Measurements from ENCODE around the gene ATOH7. TPM values are rescaled to one million over a fixed set of nuclear protein-coding genes. Genes with fewer than 3 reads are reported as not detected.

The ATOH7 gene
- total and polyA plus RNA-seq, 3 experiments from 2014 or later: not detected

DNA sequence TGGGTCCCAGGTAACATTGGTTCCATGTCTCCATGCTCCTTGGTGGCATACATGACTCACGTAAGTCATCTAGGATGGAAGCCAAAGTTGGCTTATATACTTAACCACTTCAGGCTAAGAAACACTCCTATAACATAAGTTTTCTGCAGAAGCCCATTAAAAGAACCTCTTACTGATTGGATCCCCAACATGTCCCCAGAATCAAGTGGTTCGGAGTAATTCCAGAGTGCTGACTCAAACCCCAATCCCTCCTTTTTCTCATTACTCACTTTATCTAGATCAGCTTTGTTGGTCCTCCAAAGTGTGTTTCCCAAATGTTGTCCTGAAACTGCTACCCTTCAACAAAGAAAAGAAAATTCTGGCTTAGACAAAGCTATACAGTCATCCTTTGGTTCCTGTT, 10.1 kb upstream of the ATOH7 start:
- H3K27ac Mint-ChIP-seq: no peak overlapping the region
- no peak for DNase-seq
- no peaks in the 10 kb centered on the region for H3K9me3 Mint-ChIP-seq
- peaks cover 4 to 7% of the 10 kb centered on the region in 2 donors for H3K27me3 Mint-ChIP-seq
- CTCF ChIA-PET: interaction anchor here (1.3 kb wide), 1 partner anchor 11 kb away, joined by 4 read pairs; no protein-coding TSS in a partner anchor
- Histone ChIP-seq H3K4me3 (ENCODE audit: low read length) (no peak overlapping the region), H3K9me3 (ENCODE audit: low read length) (no peaks in the 10 kb centered on the region), H3K27me3 (ENCODE audit: insufficient read depth, low read length, poor library complexity, severe bottlenecking) (no peaks in the 10 kb centered on the region), H3K4me1 (ENCODE audit: insufficient read depth, low read length) (no peaks in the 10 kb centered on the region), H3K36me3 (ENCODE audit: insufficient read depth, low read length) (no peaks in the 10 kb centered on the region), H3K27ac (ENCODE audit: low read depth, low read length) (no peak overlapping the region)
- no peaks in the 10 kb centered on the region for H3K36me3 Mint-ChIP-seq
- POLR2A ChIA-PET: no interaction called here
- no peaks in the 10 kb centered on the region for H3K4me1 Mint-ChIP-seq
- H3K4me3 Mint-ChIP-seq: no peak overlapping the region

DNA sequence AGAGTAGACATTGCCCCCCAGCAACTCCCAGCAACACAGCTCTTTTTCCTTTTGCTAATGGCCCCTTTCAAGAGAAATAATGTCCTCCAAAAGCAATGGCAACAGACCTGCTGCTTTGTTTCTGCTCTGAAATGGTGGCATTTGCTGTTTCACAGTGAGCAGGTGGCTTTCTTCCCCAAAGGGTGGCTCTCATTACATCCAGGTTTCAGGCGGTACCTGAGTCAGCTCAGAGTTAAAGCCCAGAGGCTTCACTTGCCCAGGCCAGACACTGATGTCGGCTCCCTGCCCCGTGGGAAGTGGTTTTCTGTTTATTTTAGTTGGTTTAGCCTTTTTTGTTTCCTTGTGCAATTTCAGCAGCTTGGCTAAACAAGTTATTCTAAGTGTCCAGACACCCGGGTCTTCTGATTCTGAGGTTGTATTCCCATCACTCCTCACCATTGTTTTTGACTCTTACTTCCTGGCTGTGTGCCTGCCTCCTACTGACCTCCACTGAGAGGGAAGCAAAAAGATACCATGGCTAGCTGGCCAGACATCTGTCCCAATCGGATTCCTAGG, 7.8 kb upstream of the ATOH7 start:
- H3K4me3 Mint-ChIP-seq: no peak overlapping the region
- ChIA-PET POLR2A (no interaction called here), CTCF (no interaction called here)
- no peaks in the 10 kb centered on the region for H3K36me3 ChIP-seq (ENCODE audit: insufficient read depth, low read length)
- H3K4me1 Mint-ChIP-seq: no peaks in the 10 kb centered on the region
- no peak overlapping the region for H3K27ac ChIP-seq (ENCODE audit: low read depth, low read length)
- no peaks in the 10 kb centered on the region for H3K36me3 Mint-ChIP-seq
- H3K4me3 ChIP-seq (ENCODE audit: low read length): no peak overlapping the region
- no peaks in the 10 kb centered on the region for H3K27me3 ChIP-seq (ENCODE audit: insufficient read depth, low read length, poor library complexity, severe bottlenecking)
- H3K4me1 ChIP-seq (ENCODE audit: insufficient read depth, low read length): no peaks in the 10 kb centered on the region
- no peak for DNase-seq
- no peaks in the 10 kb centered on the region for H3K9me3 ChIP-seq (ENCODE audit: low read length)
- H3K9me3 Mint-ChIP-seq: no peaks in the 10 kb centered on the region
- H3K27me3 Mint-ChIP-seq: peaks cover 7% of the 10 kb centered on the region in 2 donors
- no peak overlapping the region for H3K27ac Mint-ChIP-seq

DNA sequence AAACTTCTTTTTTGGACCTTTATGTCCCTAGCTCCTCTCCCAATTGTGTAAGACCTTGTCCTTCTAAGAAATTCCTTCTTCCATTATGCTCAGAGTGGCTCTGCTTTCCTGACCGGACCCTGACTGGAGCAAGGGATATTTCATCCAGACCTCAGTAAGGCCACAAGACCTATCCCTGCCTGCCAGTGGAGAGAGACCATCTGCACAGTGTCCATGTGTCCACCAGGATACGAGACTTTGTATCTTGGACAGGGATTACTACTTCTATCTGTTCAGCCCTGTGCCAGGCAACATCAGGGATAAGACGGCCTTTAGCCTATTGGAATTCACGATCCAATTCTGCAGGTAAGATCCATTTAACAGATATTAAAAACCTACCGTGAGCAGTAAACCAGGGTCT, 7.2 kb upstream of the ATOH7 start:
- ChIA-PET CTCF (no interaction called here), POLR2A (no interaction called here)
- Histone ChIP-seq H3K9me3 (ENCODE audit: low read length) (no peaks in the 10 kb centered on the region), H3K27me3 (ENCODE audit: insufficient read depth, low read length, poor library complexity, severe bottlenecking) (no peaks in the 10 kb centered on the region), H3K4me3 (ENCODE audit: low read length) (no peak overlapping the region), H3K36me3 (ENCODE audit: insufficient read depth, low read length) (no peaks in the 10 kb centered on the region), H3K27ac (ENCODE audit: low read depth, low read length) (no peak overlapping the region), H3K4me1 (ENCODE audit: insufficient read depth, low read length) (no peaks in the 10 kb centered on the region)
- no peak overlapping the region for H3K4me3 Mint-ChIP-seq
- H3K4me1 Mint-ChIP-seq: no peaks in the 10 kb centered on the region
- H3K9me3 Mint-ChIP-seq: no peaks in the 10 kb centered on the region
- peaks cover 7 to 8% of the 10 kb centered on the region in 2 donors for H3K27me3 Mint-ChIP-seq
- DNase-seq: no peak
- H3K36me3 Mint-ChIP-seq: no peaks in the 10 kb centered on the region
- no peak overlapping the region for H3K27ac Mint-ChIP-seq

DNA sequence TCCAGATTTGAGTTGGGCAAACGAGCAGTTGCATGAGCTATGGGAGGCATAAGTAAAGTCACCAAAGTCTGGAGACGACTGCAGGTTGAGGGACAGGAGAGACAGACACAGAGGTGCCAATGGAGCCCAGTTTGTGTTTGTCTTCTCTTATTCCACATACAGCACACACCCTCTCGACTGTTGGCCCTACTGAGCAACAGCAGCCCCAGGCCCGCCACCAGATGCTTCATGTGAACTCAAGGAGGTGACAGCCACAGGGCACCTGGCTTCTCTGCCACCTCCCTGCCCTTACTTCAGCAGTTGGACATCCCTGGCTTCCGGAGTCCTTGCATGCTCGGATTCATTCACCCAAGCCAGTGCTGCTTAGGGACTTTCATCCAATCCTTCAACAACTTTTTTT, 6.5 kb upstream of the ATOH7 start:
- no peak overlapping the region for H3K4me3 ChIP-seq (ENCODE audit: low read length)
- H3K27me3 ChIP-seq (ENCODE audit: insufficient read depth, low read length, poor library complexity, severe bottlenecking): no peaks in the 10 kb centered on the region
- no peak overlapping the region for H3K27ac ChIP-seq (ENCODE audit: low read depth, low read length)
- no peaks in the 10 kb centered on the region for H3K9me3 ChIP-seq (ENCODE audit: low read length)
- H3K4me1 Mint-ChIP-seq: no peaks in the 10 kb centered on the region
- H3K4me1 ChIP-seq (ENCODE audit: insufficient read depth, low read length): no peaks in the 10 kb centered on the region
- H3K36me3 Mint-ChIP-seq: no peaks in the 10 kb centered on the region
- peaks cover 11 to 12% of the 10 kb centered on the region in 2 donors for H3K27me3 Mint-ChIP-seq
- H3K9me3 Mint-ChIP-seq: no peaks in the 10 kb centered on the region
- no peak overlapping the region for H3K4me3 Mint-ChIP-seq
- H3K27ac Mint-ChIP-seq: no peak overlapping the region
- ChIA-PET POLR2A (no interaction called here), CTCF (interaction anchor here (1.0 kb wide), 1 partner anchor 63 kb away, joined by 3 read pairs; no protein-coding TSS in a partner anchor)
- DNase-seq: no peak
- no peaks in the 10 kb centered on the region for H3K36me3 ChIP-seq (ENCODE audit: insufficient read depth, low read length)

DNA sequence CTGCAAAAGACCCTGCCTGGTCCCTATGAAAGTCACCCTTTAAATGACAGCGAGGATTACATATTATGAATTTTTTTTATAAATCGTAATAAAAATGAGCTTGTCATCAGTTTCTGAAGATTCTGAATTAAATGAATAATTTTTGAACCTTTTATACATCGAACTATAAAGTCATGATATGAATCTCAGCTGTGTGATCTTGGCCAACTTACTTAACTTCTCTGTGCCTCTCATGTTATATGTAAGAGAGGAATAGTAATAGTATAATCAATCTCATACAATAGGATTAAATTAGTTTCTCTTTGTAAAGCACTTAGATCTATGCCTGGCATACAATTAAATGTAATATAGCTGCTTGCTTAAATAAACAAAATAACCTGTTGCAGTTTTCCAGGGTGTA, 5.3 kb upstream of the ATOH7 start:
- H3K27ac Mint-ChIP-seq: no peak overlapping the region

DNA sequence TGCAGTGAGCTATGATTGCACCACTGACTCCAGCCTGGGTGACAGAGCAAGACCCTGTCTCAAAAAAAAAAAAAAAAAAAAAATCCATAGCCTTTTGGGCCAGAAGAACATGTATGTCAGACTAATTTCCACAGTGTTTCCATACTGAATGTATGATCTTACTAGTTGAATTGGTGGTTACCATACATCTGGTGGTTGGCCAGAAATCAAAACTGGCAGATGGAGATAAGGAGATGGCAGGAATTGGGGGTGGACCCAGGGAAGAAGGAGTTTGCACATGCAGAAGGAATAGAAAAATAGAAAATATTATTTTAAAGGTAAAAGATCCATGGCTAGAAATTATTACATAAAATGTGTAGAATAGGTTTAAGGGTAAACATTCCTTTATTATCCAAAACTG, 3.7 kb upstream of the ATOH7 start:
- Histone ChIP-seq H3K27ac (ENCODE audit: low read depth, low read length) (no peak overlapping the region), H3K4me3 (ENCODE audit: low read length) (no peak overlapping the region), H3K36me3 (ENCODE audit: insufficient read depth, low read length) (no peaks in the 10 kb centered on the region), H3K9me3 (ENCODE audit: low read length) (no peaks in the 10 kb centered on the region), H3K4me1 (ENCODE audit: insufficient read depth, low read length) (no peaks in the 10 kb centered on the region), H3K27me3 (ENCODE audit: insufficient read depth, low read length, poor library complexity, severe bottlenecking) (peaks cover 15% of the 10 kb centered on the region)
- no peak overlapping the region for H3K27ac Mint-ChIP-seq
- ChIA-PET POLR2A (interaction anchor here (0.7 kb wide), 1 partner anchor 93 kb away, joined by 3 read pairs; no protein-coding TSS in a partner anchor), CTCF (no interaction called here)
- H3K9me3 Mint-ChIP-seq: no peaks in the 10 kb centered on the region
- peaks cover 18 to 29% of the 10 kb centered on the region in 2 donors for H3K27me3 Mint-ChIP-seq
- no peak overlapping the region for H3K4me3 Mint-ChIP-seq
- peaks cover 4 to 12% (median 4%) of the 10 kb centered on the region in 3 donors for H3K4me1 Mint-ChIP-seq
- no peak for DNase-seq
- H3K36me3 Mint-ChIP-seq: no peaks in the 10 kb centered on the region

More for the DNA sequence above, 5.3 kb upstream of the ATOH7 start:
- ChIA-PET POLR2A (no interaction called here), CTCF (no interaction called here)
- Histone ChIP-seq H3K4me1 (ENCODE audit: insufficient read depth, low read length) (no peaks in the 10 kb centered on the region), H3K9me3 (ENCODE audit: low read length) (no peaks in the 10 kb centered on the region), H3K4me3 (ENCODE audit: low read length) (no peak overlapping the region), H3K27me3 (ENCODE audit: insufficient read depth, low read length, poor library complexity, severe bottlenecking) (peaks cover 1% of the 10 kb centered on the region), H3K36me3 (ENCODE audit: insufficient read depth, low read length) (no peaks in the 10 kb centered on the region), H3K27ac (ENCODE audit: low read depth, low read length) (no peak overlapping the region)
- Mint-ChIP-seq H3K4me3 (no peak overlapping the region), H3K9me3 (no peaks in the 10 kb centered on the region), H3K4me1 (peaks cover 0 to 1% (median 0%) of the 10 kb centered on the region in 3 donors), H3K36me3 (no peaks in the 10 kb centered on the region), H3K27me3 (peaks cover 11 to 22% of the 10 kb centered on the region in 2 donors)
- DNase-seq: no peak

DNA sequence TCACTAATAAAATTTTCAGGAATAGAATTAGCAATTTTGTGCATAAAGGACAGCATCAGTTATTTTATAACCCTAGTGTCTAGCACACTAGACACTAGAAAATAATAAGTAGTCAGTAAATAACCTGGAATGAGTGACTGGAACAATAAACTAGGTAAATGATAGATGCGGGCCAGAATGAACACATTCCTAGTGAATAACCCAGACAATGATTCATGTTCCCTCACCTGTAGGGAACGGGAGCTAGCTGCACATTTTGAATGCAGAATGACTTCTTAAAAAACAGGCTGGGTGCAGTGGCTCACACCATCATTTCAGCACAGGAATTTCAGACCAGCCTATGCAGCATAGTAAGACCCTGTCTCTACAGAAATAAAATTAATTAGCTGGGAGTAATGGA, 3.2 kb upstream of the ATOH7 start:
- Mint-ChIP-seq H3K4me1 (peaks cover 5 to 13% (median 5%) of the 10 kb centered on the region in 3 donors), H3K27ac (no peak overlapping the region), H3K27me3 (peaks cover 22 to 33% of the 10 kb centered on the region in 2 donors), H3K36me3 (no peaks in the 10 kb centered on the region), H3K4me3 (no peak overlapping the region), H3K9me3 (no peaks in the 10 kb centered on the region)
- Histone ChIP-seq H3K27me3 (ENCODE audit: insufficient read depth, low read length, poor library complexity, severe bottlenecking) (peaks cover 15% of the 10 kb centered on the region), H3K9me3 (ENCODE audit: low read length) (no peaks in the 10 kb centered on the region), H3K4me3 (ENCODE audit: low read length) (no peak overlapping the region), H3K27ac (ENCODE audit: low read depth, low read length) (no peak overlapping the region), H3K4me1 (ENCODE audit: insufficient read depth, low read length) (no peaks in the 10 kb centered on the region), H3K36me3 (ENCODE audit: insufficient read depth, low read length) (no peaks in the 10 kb centered on the region)
- ChIA-PET CTCF (no interaction called here), POLR2A (interaction anchor here (0.7 kb wide), 1 partner anchor 94 kb away, joined by 3 read pairs; no protein-coding TSS in a partner anchor)
- no peak for DNase-seq

DNA sequence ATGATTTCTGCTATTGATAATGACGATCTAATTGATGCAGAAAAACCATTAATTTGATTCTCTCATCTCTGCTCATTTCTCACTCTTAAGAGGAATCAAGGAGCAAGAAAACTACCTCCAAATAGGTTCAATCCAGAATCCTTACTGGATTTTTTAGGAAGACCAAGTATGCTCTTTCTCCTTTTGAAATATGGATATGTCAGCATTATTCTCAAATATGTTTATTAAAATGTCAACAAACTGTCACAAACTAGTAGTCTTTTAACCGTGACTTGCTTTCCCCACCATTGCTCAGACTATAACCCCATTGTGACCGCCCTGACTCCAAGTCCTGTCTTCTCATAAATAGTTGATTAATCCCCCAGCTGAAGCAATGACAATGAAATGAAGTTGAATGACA, 1.1 kb upstream of the ATOH7 start:
- Histone ChIP-seq H3K27me3 (ENCODE audit: insufficient read depth, low read length, poor library complexity, severe bottlenecking) (peaks cover 21% of the 10 kb centered on the region), H3K4me1 (ENCODE audit: insufficient read depth, low read length) (no peaks in the 10 kb centered on the region), H3K36me3 (ENCODE audit: insufficient read depth, low read length) (no peaks in the 10 kb centered on the region), H3K9me3 (ENCODE audit: low read length) (no peaks in the 10 kb centered on the region), H3K4me3 (ENCODE audit: low read length) (no peak overlapping the region), H3K27ac (ENCODE audit: low read depth, low read length) (no peak overlapping the region)
- Mint-ChIP-seq H3K4me3 (no peak overlapping the region), H3K36me3 (no peaks in the 10 kb centered on the region), H3K27me3 (peaks cover 28 to 49% of the 10 kb centered on the region in 2 donors), H3K9me3 (no peaks in the 10 kb centered on the region), H3K4me1 (peaks cover 5 to 13% (median 5%) of the 10 kb centered on the region in 3 donors), H3K27ac (no peak overlapping the region)
- no peak for DNase-seq
- CTCF ChIA-PET: no interaction called here
- POLR2A ChIA-PET: no interaction called here
